Ishikawa (cell line): ENCODE results near the gene YRDC.

Source experiments
- EGR1 ChIP-seq: IDR thresholded peaks from 2 replicates; pipeline ENCODE4 v1.6.1; 2012
- MAX ChIP-seq: IDR thresholded peaks from 2 replicates; pipeline ENCODE4 v1.6.1; 2012
- TAF1 ChIP-seq: IDR thresholded peaks from 2 replicates; pipeline ENCODE4 v1.6.1; 2012; ENCODE audit warnings: low read depth, mild to moderate bottlenecking

GRCh38 chr1:37845049-37845646 lies 37.1 kb upstream of the YRDC start:
- TF ChIP-seq MAX (no peak), EGR1 (no peak), TAF1 (no peak)
